Activated T-helper 2 cell treated with anti-CD3 and anti-CD28 coated beads, Interferon-gamma antibody, Interleukin-2, Interleukin-4, amounts not matched to agents 10 μg/mL and 5 μg/mL and 100 μg/mL, durations not matched to agents 14 hours and 24 hours and 36 hours (primary cell): ENCODE measurements around the gene TMED4. TPM values are rescaled to one million over a fixed set of nuclear protein-coding genes. Genes with fewer than 3 reads are reported as not detected.
A peak's percentile ranks its signal among the peaks of the same experiment; 100 is the strongest.

Experiments
- DNase-seq: peaks from one replicate; pipeline ENCODE4 v3.0.0; 2021; ENCODE audit warnings: low spot score
- H3K27ac Mint-ChIP-seq: one replicate; pipeline ENCODE4 v1.8.0; 2021; ENCODE audit warnings: mixed read lengths
- H3K27me3 Mint-ChIP-seq: one replicate; pipeline ENCODE4 v1.8.0; 2021; ENCODE audit warnings: low read depth, mixed read lengths
- H3K36me3 Mint-ChIP-seq: one replicate; pipeline ENCODE4 v1.8.0; 2021; ENCODE audit warnings: low read depth, mixed read lengths
- H3K4me1 Mint-ChIP-seq: one replicate; pipeline ENCODE4 v1.8.0; 2021; ENCODE audit warnings: low read depth, mixed read lengths
- H3K4me3 Mint-ChIP-seq: one replicate; pipeline ENCODE4 v1.8.0; 2021; ENCODE audit warnings: low read depth, mild to moderate bottlenecking, moderate library complexity, mixed read lengths
- H3K9me3 Mint-ChIP-seq: one replicate; pipeline ENCODE4 v1.8.0; 2021; ENCODE audit warnings: mixed read lengths
- intact Hi-C: fragments of 100-400 bp; cut with micrococcal nuclease; formaldehyde crosslinking; loops from one replicate; pipeline ENCODE4 v1.15.1; 2023
- total RNA-seq: library from RNA; stranded (reverse); gene quantifications from 2 replicates; pipeline ENCODE4 v1.2.3, GENCODE V29; 2022

The TMED4 gene
- total RNA-seq, 1 donor from 2014 or later: 75.1 TPM

DNA sequence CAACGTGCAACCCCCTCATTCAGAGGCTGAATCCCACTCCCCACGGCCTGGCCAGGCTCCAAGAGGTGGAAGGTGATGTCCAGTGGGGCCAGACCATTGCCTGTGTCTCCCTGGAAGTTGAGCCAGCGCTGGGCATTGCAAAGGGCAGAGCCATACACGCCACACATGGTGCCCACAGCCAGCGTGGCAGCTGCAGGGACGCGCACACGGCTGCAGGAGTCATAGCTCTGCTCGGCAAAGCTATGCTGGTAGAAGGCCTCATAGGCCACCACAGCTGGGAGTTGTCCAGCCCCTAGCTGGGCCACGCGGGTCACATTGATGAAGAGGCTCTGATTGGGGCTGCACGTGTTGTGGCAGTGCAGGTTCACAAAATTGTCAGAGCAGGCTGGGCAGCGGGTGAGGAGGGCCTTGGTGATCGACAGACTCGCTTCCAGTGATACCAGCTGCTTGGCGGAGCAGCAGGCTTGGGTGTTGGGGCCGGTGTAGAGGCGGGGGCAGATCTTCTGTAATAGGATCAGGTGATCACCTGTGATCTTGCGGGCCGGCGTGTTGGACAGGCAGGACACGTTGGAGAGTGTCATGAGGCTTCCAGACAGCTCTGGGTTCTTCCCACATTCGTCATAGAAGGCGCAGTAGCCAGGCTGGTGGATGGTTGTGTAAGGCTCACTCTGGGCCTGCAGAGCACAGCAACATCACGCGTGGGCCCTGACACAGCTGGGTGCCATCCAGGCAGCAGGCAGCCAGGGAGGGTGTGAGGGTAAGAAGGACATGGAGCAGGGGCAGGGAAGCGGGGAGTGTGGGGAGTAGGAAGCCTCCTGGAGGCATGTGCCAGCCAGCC is 42.1 kb downstream of the TMED4 start:
- Mint-ChIP-seq H3K4me3 (no peak overlapping the region), H3K9me3 (no peaks in the 10 kb centered on the region), H3K27me3 (no peaks in the 10 kb centered on the region), H3K27ac (no peak overlapping the region), H3K36me3 (no peaks in the 10 kb centered on the region), H3K4me1 (no peaks in the 10 kb centered on the region)
- intact Hi-C loops: no loop called here
- DNase-seq: no peak

DNA sequence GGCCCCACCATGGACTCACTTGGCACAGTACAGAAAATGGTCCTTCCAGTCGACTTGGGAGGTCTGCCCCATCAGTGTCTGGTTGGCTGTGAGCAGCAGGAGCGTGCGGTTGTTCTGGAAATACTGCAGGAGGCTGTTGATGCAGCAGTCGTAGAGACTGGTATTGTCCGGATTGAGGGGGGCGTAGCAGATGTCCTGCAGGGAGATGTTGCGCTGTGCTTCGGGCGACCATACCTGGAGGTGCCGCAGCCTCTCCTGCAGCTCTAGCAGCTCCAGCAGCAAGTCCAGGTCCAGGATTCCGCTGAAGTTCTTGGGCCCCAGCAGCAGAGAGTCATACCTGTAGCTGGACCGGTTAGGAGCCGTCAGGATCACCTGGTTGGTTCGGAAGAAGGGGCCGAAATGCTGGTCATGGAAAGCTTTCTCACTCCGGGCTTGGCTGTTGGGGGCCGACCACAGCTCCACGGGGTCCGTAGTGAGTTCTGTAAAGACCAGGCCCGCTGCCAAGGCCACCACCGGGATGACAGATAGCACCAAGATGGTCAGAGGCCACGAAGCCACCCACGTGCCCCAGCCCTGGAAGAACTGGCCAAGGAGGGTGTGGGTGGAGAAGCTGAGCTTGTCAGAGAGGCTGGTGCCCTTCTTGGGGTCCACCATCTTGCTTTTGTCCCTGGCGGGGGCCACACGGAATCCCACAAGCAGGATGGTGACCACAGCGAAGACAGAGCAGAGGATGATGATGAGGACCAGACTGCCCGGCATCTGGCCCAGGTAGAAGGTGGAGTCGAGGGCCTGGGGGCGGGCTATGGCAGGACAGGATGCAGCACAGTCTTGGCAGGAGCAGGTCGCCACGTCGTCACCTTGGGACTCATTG is 43.0 kb downstream of the TMED4 start:
- Mint-ChIP-seq H3K4me1 (no peaks in the 10 kb centered on the region), H3K36me3 (no peaks in the 10 kb centered on the region), H3K27ac (no peak overlapping the region), H3K9me3 (no peaks in the 10 kb centered on the region), H3K4me3 (no peak overlapping the region), H3K27me3 (no peaks in the 10 kb centered on the region)
- intact Hi-C loops: no loop called here
- DNase-seq: no peak

DNA sequence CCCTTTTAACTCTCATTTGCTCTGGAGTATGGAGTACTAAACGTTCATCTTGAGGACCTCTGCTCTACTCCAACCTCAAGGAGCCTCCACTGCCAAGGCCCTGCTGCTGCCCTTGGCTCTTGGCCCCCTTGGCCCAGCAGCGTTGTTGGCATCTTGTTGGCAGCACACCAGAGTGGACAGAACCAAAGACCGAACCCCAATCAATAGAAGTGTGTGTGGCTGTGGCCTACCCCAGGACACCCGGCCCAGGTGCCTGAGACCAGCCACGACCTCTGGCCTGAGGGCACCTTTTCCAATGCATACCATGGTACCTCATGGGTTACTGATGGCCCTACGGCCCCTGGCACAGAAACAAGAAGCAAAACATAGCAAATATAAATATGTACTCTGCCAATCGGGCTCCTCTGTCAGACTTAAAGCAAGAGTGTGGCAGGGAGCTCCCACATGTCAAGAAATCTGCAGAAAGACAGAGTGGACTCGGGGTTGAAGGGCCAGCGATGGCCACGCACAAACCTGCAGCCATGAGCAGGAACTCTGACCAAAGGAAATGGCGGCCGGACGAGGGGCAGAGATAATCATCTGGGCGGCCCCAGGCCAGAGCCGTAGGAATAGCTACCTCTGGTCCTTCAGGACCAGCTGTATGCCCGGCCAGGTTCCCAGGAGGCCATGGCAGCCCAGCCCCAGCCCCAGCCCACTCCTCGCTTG is 43.8 kb downstream of the TMED4 start:
- Mint-ChIP-seq H3K4me1 (no peaks in the 10 kb centered on the region), H3K27ac (no peak overlapping the region), H3K9me3 (no peaks in the 10 kb centered on the region), H3K4me3 (no peak overlapping the region), H3K27me3 (no peaks in the 10 kb centered on the region), H3K36me3 (no peaks in the 10 kb centered on the region)
- DNase-seq: no peak
- intact Hi-C loops: no loop called here

DNA sequence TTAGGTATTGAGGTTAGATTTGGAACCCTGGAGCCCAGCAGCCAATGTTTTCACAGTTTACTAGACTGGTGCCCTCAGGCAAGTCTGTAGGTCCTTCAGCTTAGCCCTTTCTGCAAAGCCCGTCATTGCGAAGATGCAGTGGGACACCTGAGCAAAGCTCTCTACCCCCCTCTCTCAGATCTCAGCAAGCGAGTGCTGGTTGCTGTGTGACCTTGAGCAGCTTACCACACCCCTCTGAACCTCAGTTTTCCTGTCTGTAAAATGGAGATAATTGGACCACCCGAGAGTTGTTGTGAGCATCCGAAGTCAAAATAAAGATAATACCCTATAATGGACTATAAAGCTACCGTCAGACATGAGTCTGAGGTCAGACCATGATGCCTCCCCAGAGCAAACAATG is 44.6 kb downstream of the TMED4 start:
- Mint-ChIP-seq H3K27me3 (no peaks in the 10 kb centered on the region), H3K4me1 (no peaks in the 10 kb centered on the region), H3K4me3 (no peak overlapping the region), H3K27ac (no peak overlapping the region), H3K36me3 (no peaks in the 10 kb centered on the region), H3K9me3 (no peaks in the 10 kb centered on the region)
- intact Hi-C loops: no loop called here
- DNase-seq: no peak

DNA sequence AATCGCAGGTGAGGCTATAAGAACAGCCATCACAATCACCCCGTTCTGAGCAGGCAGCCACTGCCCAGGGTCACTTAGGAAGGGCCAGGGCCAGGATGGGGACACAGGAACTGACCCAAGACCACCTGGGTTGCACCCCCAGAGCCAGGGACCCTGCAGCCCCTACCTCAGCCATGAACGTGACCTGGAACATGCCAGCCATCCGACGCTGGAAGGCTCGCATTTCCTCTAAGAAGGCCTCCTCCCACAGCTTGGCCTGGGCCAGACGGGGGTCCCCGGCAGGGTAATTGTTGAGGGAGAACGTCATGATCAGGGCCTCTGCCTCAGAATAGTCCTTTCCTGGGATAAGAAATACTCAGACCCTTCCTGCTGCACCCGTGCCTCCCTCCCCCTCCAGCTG is 45.9 kb downstream of the TMED4 start:
- Mint-ChIP-seq H3K9me3 (no peaks in the 10 kb centered on the region), H3K27ac (no peak overlapping the region), H3K27me3 (no peaks in the 10 kb centered on the region), H3K4me1 (no peaks in the 10 kb centered on the region), H3K4me3 (no peak overlapping the region), H3K36me3 (no peaks in the 10 kb centered on the region)
- no peak for DNase-seq
- intact Hi-C loops: no loop called here

DNA sequence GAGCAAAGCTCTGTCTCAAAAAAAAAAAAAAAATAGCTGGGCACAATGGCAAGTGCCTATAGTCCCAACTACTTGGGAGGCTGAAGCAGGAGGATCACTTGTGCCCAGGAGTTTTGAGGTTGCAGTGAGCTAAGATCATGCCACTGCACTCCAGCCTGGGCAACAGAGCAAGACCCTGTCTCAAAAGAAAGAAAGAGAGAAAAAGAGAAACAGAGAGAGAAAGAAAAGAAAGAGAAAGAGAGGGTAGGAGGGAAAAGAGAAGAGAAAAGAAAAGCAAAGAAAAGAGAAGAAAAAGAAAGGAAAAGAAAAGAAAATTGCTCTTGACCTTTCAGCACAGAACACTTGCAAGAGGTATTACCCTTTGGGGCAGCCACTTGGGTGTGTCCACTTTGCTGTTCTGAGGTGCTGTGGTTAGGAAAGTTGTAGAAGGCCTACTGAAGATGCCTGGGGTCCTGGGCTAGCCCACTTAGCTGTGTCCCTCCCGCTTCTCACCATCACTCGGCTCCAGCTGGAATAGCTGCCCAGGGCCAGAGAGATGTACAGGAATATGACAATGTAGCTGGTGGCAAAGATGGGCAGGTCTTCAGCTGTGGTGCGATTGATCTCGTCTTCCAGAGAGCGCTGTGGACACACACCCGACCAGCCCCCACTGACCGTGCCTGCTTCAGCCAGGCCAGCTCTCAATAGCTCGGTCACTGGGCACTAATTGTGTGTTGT is 46.5 kb downstream of the TMED4 start:
- Mint-ChIP-seq H3K27ac (no peak overlapping the region), H3K4me1 (no peaks in the 10 kb centered on the region), H3K36me3 (no peaks in the 10 kb centered on the region), H3K9me3 (no peaks in the 10 kb centered on the region), H3K4me3 (no peak overlapping the region), H3K27me3 (no peaks in the 10 kb centered on the region)
- intact Hi-C loops: no loop called here
- no peak for DNase-seq

DNA sequence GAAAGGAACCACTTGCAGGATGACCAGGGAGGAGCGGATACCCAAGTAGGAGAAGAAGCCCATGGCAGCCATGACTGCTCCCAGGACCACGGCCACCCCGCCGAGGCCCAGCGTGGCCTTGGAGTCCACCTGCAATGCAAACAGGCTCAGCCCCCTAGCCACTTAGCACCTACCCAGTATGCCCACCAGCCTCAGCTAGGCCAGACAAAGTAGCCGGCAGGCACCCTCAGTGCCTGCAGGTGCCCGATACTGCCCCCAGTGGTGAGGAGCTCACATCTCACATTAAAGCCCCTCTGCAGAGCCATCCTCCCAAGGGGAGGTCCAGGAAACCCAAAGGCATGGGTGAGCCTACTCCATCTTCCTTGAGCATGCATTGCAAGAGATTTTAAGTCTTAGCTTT is 47.5 kb downstream of the TMED4 start:
- Mint-ChIP-seq H3K4me1 (no peaks in the 10 kb centered on the region), H3K9me3 (no peaks in the 10 kb centered on the region), H3K27ac (no peak overlapping the region), H3K4me3 (no peak overlapping the region), H3K27me3 (no peaks in the 10 kb centered on the region), H3K36me3 (no peaks in the 10 kb centered on the region)
- intact Hi-C loops: no loop called here
- peak; percentile 28 for DNase-seq

DNA sequence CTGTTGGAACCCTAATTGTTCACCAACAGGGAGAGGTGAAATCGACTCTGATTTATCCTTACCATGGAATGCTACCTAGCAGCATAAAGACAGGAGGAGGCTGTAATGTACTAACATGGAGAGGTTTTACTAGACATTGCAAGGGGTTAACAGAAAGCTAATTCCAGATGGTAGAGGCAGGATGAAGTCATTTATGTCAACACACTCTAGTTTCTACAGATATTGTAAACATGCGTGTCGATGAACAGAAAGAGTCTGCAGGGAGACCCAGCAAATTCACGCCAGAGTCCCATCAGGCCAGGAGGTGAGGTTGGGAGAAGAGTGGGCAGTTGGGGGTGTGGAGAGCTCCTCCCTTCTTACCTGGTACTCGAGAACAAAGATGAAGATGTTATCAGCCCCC is 47.9 kb downstream of the TMED4 start:
- H3K36me3 Mint-ChIP-seq: no peaks in the 10 kb centered on the region
- H3K4me1 Mint-ChIP-seq: no peaks in the 10 kb centered on the region
- intact Hi-C loops: no loop called here
- no peak for DNase-seq
- no peak overlapping the region for H3K27ac Mint-ChIP-seq
- H3K27me3 Mint-ChIP-seq: no peaks in the 10 kb centered on the region
- no peaks in the 10 kb centered on the region for H3K9me3 Mint-ChIP-seq
- no peak overlapping the region for H3K4me3 Mint-ChIP-seq

DNA sequence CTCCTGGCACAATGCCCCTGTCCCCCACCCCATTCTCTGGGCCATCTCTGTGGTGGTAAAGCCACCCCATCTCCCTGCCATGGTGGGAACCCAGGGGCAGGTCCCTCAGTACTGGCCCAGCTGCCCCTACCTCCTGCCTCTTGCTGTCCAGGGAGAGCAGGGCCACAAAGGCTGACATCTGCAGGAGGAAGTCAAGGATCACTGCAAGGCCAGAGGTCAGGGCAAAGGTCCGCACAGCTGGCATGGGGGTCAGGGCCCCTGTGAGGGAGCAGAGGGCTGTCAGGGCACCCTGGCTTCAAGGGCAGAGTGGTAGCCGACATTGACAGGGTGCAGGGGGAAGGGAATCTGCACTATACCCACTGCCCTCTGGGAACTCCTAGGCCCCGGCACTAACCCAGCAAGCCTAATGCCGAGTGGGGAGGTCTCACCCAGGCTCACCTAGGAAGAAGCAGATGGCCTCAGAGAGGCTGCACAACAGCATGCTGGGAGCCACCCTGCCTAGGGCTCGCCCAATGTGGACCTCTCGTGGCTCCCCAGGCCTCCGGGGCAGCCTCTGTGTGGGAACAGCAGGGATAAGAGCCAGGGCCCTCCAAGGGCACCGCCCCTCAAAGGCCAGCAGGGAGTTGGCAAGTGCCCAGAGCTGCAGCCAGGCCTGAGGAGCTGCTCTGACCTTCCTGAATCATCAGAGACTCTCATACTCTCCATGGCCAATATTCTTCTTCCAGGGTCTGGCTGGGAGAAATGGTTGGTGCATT is 48.6 kb downstream of the TMED4 start:
- DNase-seq: no peak
- no peaks in the 10 kb centered on the region for H3K36me3 Mint-ChIP-seq
- no peak overlapping the region for H3K4me3 Mint-ChIP-seq
- H3K27me3 Mint-ChIP-seq: no peaks in the 10 kb centered on the region
- intact Hi-C loops: no loop called here
- no peak overlapping the region for H3K27ac Mint-ChIP-seq
- H3K4me1 Mint-ChIP-seq: no peaks in the 10 kb centered on the region
- H3K9me3 Mint-ChIP-seq: no peaks in the 10 kb centered on the region

DNA sequence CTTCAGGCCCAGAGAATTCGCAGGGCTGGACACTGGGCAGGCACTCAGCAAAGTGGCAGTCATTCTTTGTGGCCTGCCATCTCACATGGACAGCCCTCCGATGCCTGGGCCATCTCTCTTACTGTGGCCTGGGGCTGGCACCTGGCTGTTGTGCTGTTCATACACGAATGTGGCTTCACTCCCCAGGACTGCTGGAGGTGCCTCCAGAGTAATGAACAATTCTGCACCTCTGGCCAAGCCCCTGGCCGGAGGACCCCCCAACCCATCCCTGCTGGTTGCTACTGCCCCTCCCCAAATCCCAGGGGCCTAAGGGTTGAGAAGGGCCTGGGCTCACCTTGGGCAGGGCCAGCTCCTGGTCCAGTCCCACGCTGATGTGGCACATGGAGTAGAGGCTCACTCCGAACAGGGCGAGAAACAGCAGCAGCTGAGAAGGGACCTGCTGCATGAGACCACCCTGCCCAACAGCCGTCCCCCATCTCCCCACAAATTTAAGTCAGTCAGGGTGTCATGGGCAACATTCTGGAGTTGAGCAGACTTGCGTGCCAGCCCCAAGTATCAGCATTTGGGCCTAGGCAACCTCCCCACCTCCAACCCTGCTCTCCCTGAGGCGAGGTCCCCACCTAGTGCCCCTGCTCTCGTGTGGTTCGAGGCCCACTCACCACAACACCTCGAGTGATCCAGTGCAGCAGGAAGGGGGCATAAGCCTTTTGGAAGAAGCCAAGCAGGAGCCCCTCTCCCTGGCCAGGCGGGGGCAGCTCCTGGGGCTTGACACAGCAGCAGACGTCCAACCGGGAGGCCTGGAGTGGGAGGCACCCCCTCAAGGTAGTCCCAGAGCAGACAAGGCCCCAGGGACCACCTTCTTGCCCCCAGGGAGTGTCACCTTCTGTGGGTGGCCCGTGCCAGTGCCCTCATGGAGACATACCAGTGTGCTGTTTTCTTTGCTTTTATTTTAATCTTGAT is 50.3 kb downstream of the TMED4 start:
- no peaks in the 10 kb centered on the region for H3K4me1 Mint-ChIP-seq
- H3K27ac Mint-ChIP-seq: no peak overlapping the region
- intact Hi-C loops: no loop called here
- H3K27me3 Mint-ChIP-seq: no peaks in the 10 kb centered on the region
- no peak overlapping the region for H3K4me3 Mint-ChIP-seq
- H3K36me3 Mint-ChIP-seq: no peaks in the 10 kb centered on the region
- H3K9me3 Mint-ChIP-seq: no peaks in the 10 kb centered on the region
- no peak for DNase-seq

DNA sequence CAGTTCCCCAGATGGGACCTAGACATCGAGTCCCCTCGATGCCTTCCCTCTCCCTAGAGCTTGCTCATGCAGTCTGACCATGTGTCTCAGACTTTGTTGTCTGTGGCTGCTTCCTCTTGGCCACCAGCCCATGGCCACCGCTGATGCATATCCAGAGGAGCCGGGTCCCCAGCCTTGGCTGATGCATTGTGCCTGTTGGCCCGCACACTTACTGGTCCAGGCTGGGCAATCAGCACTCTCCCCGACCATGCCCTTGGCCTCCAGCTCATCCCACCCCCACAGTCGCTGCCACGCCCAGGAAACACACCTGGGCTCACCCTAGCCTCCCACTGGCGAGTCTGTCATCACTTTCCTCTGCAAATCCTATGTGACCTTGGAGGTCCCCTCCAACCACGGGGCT is 51.0 kb downstream of the TMED4 start:
- Mint-ChIP-seq H3K4me1 (no peaks in the 10 kb centered on the region), H3K4me3 (no peak overlapping the region), H3K9me3 (no peaks in the 10 kb centered on the region), H3K27ac (no peak overlapping the region), H3K27me3 (no peaks in the 10 kb centered on the region), H3K36me3 (no peaks in the 10 kb centered on the region)
- intact Hi-C loops: no loop called here
- DNase-seq: no peak
